Smooth muscle cell (in vitro differentiated cells): ENCODE measurements around the gene WNT6. TPM values are rescaled to one million over a fixed set of nuclear protein-coding genes. Genes with fewer than 3 reads are reported as not detected.

Experiments used
- DNase-seq: peaks from one replicate; lab custom pipeline; 2025; ENCODE audit not compliant: unreplicated experiment; lab: John Stamatoyannopoulos, UW
- H2AFZ ChIP-seq: fragments of 200-600 bp; sonication (generic); 2 replicates; pipeline ENCODE4 v1.6.0; 2016; ENCODE audit warnings: antibody characterized with exemption, low read depth, mild to moderate bottlenecking
- H3F3A ChIP-seq: fragments of 200-600 bp; sonication (generic); 2 replicates; pipeline ENCODE4 v1.6.0; 2017; ENCODE audit warnings: antibody characterized with exemption, low read depth
- H3K27ac ChIP-seq: fragments of 200-600 bp; sonication (generic); 2 replicates; pipeline ENCODE4 v1.5.1; 2016; ENCODE audit warnings: low read depth, mild to moderate bottlenecking
- H3K27me3 ChIP-seq: fragments of 200-600 bp; sonication (generic); 2 replicates; pipeline ENCODE4 v1.6.1; 2016; ENCODE audit warnings: low read depth, mild to moderate bottlenecking
- H3K36me3 ChIP-seq: fragments of 200-600 bp; sonication (generic); 2 replicates; pipeline ENCODE4 v1.5.1; 2016; ENCODE audit warnings: low read depth
- H3K4me1 ChIP-seq: fragments of 200-600 bp; sonication (generic); 2 replicates; pipeline ENCODE4 v1.5.1; 2016; ENCODE audit warnings: low read depth
- H3K4me2 ChIP-seq: fragments of 200-600 bp; sonication (generic); 2 replicates; pipeline ENCODE4 v1.6.0; 2016; ENCODE audit warnings: mild to moderate bottlenecking
- H3K4me3 ChIP-seq: fragments of 200-600 bp; sonication (generic); 2 replicates; pipeline ENCODE4 v1.5.1; 2016; ENCODE audit warnings: mild to moderate bottlenecking
- H3K79me2 ChIP-seq: fragments of 200-600 bp; sonication (generic); 2 replicates; pipeline ENCODE4 v1.6.0; 2016; ENCODE audit warnings: low read depth, mild to moderate bottlenecking
- H3K9ac ChIP-seq: fragments of 200-600 bp; sonication (generic); 2 replicates; pipeline ENCODE4 v1.6.0; 2016; ENCODE audit warnings: low read depth
- H3K9me3 ChIP-seq: fragments of 200-600 bp; sonication (generic); replicated peaks from 2 replicates; pipeline ENCODE4 v1.5.1; 2016; ENCODE audit warnings: low read depth
- H4K20me1 ChIP-seq: fragments of 200-600 bp; sonication (generic); 2 replicates; pipeline ENCODE4 v1.6.0; 2016; ENCODE audit warnings: low read depth
- WGBS: methylation state at CpG from one replicate; pipeline ENCODE4 v1.1.7; 2016; ENCODE audit warnings: low lambda C conversion rate; 5-methylcytosine and 5-hydroxymethylcytosine counted together
- polyA plus RNA-seq: library from polyadenylated mRNA; unstranded; fragments of >200 nt; fragmentation: Nextera tagmentation; extraction: Ambion mirVana; gene quantifications from 2 replicates; pipeline ENCODE4 v1.2.1, GENCODE V29; 2016
- total RNA-seq: library from RNA; depleted of rRNA; stranded (reverse); fragments of >200 nt; gene quantifications from 2 replicates; pipeline ENCODE4 v1.2.3, GENCODE V29; 2014
- TF ChIP-seq, protein P1 (sequence below): fragments of 200-600 bp; sonication (generic); IDR thresholded peaks from 2 replicates; pipeline ENCODE4 v1.5.1; 2017; ENCODE audit warnings: borderline replicate concordance, mild to moderate bottlenecking, antibody characterized with exemption; ENCODE audit not compliant: insufficient read depth, poor library complexity, severe bottlenecking

WNT6 gene
- total and polyA plus RNA-seq, 2 experiments from 2014 or later = 7.9 to 12.1 TPM

DNA sequence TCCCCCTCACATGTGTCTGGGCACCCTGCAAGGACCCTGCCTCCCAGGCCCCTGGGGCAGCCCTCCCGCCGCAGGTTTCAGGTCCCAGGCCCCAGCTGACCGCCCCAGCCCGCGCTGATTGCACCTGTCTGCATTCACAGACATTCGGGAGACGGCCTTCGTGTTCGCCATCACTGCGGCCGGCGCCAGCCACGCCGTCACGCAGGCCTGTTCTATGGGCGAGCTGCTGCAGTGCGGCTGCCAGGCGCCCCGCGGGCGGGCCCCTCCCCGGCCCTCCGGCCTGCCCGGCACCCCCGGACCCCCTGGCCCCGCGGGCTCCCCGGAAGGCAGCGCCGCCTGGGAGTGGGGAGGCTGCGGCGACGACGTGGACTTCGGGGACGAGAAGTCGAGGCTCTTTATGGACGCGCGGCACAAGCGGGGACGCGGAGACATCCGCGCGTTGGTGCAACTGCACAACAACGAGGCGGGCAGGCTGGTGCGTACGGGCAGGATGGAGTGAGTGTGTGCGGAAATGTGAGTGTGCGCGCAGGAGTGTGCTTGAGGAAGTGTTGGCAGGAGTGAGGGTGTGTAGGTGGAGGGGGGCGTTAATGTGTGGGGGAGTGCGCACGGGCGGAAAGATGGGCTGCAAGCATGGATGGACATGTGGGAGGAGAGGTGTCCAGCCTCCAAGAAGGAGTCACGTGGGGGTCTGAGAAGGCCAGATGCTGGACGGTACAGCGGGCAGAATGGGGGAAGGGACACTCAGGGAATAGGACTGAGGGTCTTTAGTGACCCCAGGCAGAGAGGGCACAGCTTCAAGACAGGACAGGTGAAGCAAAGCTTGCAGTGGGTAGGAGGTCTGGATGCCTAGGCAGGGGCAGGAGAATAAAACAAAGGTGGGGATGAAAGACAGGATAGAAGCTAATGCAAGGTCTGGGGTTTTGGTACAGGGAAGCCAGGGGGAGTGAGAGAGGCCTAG is 12.0 kb downstream of the WNT6 start:
- DNase-seq = no peak
- H4K20me1 ChIP-seq = no peaks in the 10 kb centered on the region
- H3K27me3 ChIP-seq = peaks cover 77% of the 10 kb centered on the region
- 39% methylated on average over 50 of the region's 60 CpGs for WGBS
- H3K9me3 ChIP-seq = no peaks in the 10 kb centered on the region
- H3K27ac ChIP-seq = no peak overlapping the region
- H3K4me3 ChIP-seq = no peak overlapping the region
- H3K36me3 ChIP-seq = no peaks in the 10 kb centered on the region
- no peak overlapping the region for H3K9ac ChIP-seq
- H3K4me2 ChIP-seq = no peak overlapping the region
- H2AFZ ChIP-seq = no peak overlapping the region
- H3K79me2 ChIP-seq = no peaks in the 10 kb centered on the region
- TF ChIP-seq, protein P1, sequence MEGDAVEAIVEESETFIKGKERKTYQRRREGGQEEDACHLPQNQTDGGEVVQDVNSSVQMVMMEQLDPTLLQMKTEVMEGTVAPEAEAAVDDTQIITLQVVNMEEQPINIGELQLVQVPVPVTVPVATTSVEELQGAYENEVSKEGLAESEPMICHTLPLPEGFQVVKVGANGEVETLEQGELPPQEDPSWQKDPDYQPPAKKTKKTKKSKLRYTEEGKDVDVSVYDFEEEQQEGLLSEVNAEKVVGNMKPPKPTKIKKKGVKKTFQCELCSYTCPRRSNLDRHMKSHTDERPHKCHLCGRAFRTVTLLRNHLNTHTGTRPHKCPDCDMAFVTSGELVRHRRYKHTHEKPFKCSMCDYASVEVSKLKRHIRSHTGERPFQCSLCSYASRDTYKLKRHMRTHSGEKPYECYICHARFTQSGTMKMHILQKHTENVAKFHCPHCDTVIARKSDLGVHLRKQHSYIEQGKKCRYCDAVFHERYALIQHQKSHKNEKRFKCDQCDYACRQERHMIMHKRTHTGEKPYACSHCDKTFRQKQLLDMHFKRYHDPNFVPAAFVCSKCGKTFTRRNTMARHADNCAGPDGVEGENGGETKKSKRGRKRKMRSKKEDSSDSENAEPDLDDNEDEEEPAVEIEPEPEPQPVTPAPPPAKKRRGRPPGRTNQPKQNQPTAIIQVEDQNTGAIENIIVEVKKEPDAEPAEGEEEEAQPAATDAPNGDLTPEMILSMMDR = no peak
- H3F3A ChIP-seq = no peaks in the 10 kb centered on the region
- no peaks in the 10 kb centered on the region for H3K4me1 ChIP-seq

DNA sequence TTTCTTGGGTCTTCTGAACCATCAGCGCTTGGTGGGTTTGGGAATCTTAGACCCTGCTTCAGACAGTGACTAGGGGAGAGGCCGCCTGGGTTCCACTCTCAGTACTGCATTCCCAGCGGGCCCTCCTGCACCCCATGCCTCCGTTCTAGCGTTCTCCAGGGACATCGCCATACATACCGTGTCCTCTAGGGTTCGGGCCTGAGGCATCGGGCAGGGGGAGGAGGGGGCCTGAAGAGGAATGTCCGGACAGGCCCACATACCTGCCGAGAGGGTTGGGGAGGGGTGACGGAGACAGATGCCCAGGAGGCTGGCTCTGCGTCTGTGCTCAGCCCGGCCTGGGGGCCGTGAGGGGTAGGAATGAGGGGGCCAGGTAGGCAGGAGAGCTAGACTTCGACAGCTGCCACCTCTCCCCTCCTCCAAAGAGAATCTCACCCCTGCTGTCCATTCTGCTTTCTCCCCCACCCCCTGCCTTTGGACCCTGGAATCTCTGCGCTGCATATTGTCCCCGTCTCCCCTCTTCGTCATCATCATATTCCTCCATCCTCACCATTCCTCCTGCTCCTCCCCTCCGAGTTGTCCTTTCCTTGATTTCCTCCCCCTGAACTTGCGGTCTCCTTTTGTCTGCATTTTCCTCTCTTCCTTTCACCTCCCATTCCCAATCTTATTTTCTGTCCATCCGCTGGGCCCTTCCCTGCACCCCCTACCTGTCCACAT is 13.2 kb downstream of the WNT6 start:
- Histone ChIP-seq H3K9ac (no peak overlapping the region), H3K27me3 (peaks cover 77% of the 10 kb centered on the region), H3K4me2 (no peak overlapping the region), H3K36me3 (no peaks in the 10 kb centered on the region), H3K9me3 (no peaks in the 10 kb centered on the region), H3K4me1 (peaks cover 2% of the 10 kb centered on the region), H2AFZ (no peak overlapping the region), H3K27ac (no peak overlapping the region), H3K79me2 (no peaks in the 10 kb centered on the region), H3F3A (no peaks in the 10 kb centered on the region), H4K20me1 (no peaks in the 10 kb centered on the region), H3K4me3 (no peak overlapping the region)
- 28% methylated on average over 22 of the region's 22 CpGs for WGBS
- TF ChIP-seq, protein P1 = no peak
- DNase-seq = no peak

DNA sequence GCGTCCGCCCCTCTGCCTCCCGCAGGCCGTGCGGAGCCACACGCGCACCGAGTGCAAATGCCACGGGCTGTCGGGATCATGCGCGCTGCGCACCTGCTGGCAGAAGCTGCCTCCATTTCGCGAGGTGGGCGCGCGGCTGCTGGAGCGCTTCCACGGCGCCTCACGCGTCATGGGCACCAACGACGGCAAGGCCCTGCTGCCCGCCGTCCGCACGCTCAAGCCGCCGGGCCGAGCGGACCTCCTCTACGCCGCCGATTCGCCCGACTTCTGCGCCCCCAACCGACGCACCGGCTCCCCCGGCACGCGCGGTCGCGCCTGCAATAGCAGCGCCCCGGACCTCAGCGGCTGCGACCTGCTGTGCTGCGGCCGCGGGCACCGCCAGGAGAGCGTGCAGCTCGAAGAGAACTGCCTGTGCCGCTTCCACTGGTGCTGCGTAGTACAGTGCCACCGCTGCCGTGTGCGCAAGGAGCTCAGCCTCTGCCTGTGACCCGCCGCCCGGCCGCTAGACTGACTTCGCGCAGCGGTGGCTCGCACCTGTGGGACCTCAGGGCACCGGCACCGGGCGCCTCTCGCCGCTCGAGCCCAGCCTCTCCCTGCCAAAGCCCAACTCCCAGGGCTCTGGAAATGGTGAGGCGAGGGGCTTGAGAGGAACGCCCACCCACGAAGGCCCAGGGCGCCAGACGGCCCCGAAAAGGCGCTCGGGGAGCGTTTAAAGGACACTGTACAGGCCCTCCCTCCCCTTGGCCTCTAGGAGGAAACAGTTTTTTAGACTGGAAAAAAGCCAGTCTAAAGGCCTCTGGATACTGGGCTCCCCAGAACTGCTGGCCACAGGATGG is 14.0 kb downstream of the WNT6 start:
- Histone ChIP-seq H4K20me1 (no peaks in the 10 kb centered on the region), H3K4me3 (no peak overlapping the region), H3K4me2 (no peak overlapping the region), H3K4me1 (peaks cover 9% of the 10 kb centered on the region), H2AFZ (no peak overlapping the region), H3K36me3 (no peaks in the 10 kb centered on the region), H3K79me2 (no peaks in the 10 kb centered on the region), H3K27me3 (peaks cover 70% of the 10 kb centered on the region), H3K27ac (no peak overlapping the region), H3K9me3 (no peaks in the 10 kb centered on the region), H3K9ac (no peak overlapping the region), H3F3A (no peaks in the 10 kb centered on the region)
- WGBS = 39% methylated on average over 60 of the region's 86 CpGs
- DNase-seq = no peak
- TF ChIP-seq, protein P1 = no peak
